ENCODE measurements around the gene FAM9C.

Gene FAM9C

DNA sequence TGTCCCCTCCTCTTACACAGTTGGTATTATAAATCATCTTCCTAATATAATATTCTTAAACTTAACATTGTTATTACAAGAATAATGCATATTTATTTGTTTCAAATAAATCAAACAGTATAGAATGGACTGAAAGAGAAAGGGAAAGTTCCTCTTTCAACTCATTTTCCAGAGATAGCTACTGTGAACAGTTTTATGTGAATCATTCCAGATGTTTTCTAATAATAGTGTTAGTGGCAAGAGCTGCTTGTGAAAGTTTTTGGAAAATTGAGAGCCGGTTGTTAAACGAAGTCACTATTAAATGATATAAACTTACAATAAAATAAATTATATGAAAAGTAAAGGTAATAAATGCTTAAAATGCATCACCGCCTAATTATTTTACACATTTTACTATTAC lies 55.0 kb downstream of the FAM9C start:
- DNase-seq (ENCODE audit: low read depth), result peak; percentile 40
- TF ChIP-seq, protein P1, sequence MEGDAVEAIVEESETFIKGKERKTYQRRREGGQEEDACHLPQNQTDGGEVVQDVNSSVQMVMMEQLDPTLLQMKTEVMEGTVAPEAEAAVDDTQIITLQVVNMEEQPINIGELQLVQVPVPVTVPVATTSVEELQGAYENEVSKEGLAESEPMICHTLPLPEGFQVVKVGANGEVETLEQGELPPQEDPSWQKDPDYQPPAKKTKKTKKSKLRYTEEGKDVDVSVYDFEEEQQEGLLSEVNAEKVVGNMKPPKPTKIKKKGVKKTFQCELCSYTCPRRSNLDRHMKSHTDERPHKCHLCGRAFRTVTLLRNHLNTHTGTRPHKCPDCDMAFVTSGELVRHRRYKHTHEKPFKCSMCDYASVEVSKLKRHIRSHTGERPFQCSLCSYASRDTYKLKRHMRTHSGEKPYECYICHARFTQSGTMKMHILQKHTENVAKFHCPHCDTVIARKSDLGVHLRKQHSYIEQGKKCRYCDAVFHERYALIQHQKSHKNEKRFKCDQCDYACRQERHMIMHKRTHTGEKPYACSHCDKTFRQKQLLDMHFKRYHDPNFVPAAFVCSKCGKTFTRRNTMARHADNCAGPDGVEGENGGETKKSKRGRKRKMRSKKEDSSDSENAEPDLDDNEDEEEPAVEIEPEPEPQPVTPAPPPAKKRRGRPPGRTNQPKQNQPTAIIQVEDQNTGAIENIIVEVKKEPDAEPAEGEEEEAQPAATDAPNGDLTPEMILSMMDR (conservative IDR thresholded peaks at IDR 0.05; ENCODE audit: control insufficient read depth, insufficient read depth, low read depth, low read length), result no peak
- no peak overlapping the region for H3K4me3 ChIP-seq (ENCODE audit: control insufficient read depth, low read depth, low read length)

DNA sequence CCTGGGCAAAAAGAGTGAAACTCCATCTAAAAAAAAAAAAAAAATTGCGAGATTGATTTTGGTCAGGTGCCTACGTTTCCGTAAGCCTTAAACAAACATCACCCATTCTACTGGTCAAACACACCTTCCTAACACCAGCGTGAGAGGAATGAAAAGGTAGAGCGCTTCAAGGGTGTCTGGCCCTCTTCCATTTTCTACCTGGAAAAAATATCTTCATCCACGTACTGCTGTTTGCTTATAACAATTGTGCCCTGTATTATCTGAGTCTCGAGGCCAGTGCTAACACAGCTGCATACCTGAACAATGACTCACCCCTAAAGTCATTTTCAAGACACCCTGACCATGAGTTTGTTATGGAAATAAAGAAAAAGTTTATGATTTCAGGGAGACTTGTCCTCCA lies 55.6 kb downstream of the FAM9C start:
- H3K4me3 ChIP-seq (ENCODE audit: control insufficient read depth, low read depth, low read length), result no peak overlapping the region
- peak; percentile 63 for DNase-seq (ENCODE audit: low read depth)
- TF ChIP-seq, protein P1 (conservative IDR thresholded peaks at IDR 0.05; ENCODE audit: control insufficient read depth, insufficient read depth, low read depth, low read length), result no peak

DNA sequence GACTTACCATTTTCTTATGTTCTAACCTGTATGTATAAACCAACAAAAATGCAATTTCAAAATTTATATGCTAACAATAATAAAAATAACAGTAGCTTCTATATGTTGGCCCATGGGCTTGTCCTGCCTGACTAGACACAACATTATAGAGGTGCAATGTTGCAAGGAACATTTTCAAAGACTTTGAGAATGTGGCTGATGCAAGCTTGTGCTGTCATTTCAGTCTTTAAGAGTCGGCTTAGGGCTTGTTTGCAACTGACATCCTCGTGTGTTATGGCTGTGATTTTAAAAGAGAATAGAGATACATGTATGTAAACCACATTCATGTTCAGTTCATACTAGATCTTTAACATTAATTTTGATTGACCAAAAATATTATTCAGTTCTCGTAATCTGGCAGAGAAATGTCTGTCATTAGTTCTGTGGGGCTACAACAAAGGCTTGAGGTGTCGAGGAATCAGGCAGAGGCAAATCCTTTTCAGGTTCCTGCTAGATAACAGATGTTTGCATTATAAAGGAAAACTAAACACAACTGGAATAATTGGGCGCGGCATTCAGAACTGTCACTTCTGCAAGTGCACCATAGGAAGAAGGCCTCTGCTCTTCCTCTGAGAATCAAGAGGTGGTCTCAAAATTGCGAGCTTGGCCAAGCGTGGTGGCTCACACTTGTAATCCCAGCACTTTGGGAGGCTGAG lies 56.4 kb downstream of the FAM9C start:
- TF ChIP-seq, protein P1 (conservative IDR thresholded peaks at IDR 0.05; ENCODE audit: control insufficient read depth, insufficient read depth, low read depth, low read length), result no peak
- no peak for DNase-seq (ENCODE audit: low read depth)
- no peak overlapping the region for H3K4me3 ChIP-seq (ENCODE audit: control insufficient read depth, low read depth, low read length)

DNA sequence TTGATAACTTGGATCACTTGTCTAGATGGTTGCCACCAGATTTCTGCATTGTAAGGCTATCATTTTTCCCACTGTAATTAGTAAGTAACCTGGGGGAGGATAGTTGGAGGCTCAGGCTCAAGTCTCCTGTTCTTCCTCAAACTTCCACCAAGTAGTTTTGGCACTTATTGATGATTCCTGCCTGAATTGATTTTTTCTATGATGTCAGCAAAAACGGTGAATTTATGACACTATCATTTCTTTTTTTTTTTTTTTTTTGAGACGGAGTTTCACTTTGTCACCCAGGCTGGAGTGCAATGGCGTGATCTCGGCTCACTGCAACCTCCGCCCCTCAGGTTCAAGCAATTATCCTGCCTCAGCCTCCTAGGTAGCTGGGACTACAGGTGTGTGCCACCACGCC lies 57.1 kb downstream of the FAM9C start:
- TF ChIP-seq, protein P1 (conservative IDR thresholded peaks at IDR 0.05; ENCODE audit: control insufficient read depth, insufficient read depth, low read depth, low read length), result no peak
- no peak for DNase-seq (ENCODE audit: low read depth)
- no peak overlapping the region for H3K4me3 ChIP-seq (ENCODE audit: control insufficient read depth, low read depth, low read length)

DNA sequence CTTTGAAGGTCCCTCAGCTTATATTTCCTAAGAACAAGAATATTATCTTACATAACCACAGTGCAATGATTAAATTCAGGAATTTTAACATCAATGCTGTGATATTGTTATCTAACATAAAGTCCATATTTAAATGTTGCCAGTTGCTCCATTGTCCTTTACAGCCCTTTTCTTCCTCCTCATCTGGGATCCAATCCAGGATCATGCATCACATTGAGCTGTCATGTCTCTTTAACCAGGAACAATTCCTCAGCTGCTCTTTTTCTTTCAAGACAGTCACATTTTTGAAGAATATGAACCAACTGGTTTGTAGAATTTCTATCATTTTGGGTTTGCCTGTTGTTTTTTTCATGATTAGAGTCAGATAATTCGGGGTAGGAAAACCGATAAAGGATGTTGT lies 57.5 kb downstream of the FAM9C start:
- no peak for DNase-seq (ENCODE audit: low read depth)
- TF ChIP-seq, protein P1 (conservative IDR thresholded peaks at IDR 0.05; ENCODE audit: control insufficient read depth, insufficient read depth, low read depth, low read length), result no peak
- no peak overlapping the region for H3K4me3 ChIP-seq (ENCODE audit: control insufficient read depth, low read depth, low read length)

DNA sequence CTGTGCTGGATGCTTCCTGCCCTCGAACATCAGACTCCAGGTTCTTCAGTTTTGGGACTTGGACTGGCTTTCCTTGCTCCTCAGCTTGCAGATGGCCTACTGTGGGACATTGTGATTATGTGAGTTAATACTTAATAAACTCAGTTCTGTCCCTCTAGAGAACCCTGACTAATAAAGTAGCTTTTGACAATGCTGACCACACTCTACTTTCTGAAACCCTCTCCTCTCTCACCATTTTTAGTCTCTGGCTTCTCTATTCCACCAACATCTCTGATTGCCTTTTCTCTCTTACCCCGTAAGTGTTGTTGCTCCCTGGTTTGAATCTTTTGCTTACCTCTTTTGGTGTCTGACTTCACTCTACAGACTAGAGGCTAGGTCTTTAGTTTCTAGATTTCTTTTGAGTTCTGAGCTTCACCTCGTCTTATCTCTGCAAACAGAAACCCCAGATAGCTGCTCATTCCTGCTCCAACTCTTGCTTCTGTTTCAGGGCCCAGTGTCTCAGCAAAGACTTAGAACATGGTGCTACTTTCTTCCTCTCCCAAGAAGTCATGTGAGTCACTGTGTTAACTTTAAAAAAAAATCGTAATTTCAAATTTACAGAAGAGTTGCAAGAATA lies 58.1 kb downstream of the FAM9C start:
- TF ChIP-seq, protein P1 (conservative IDR thresholded peaks at IDR 0.05; ENCODE audit: control insufficient read depth, insufficient read depth, low read depth, low read length), result no peak
- no peak for DNase-seq (ENCODE audit: low read depth)
- H3K4me3 ChIP-seq (ENCODE audit: control insufficient read depth, low read depth, low read length), result no peak overlapping the region
